Activated CD8-positive, alpha-beta memory T cell treated with anti-CD3 and anti-CD28 coated beads, Interleukin-2, amount 10 ng/mL, durations not matched to agents 7 days and 5 days (primary cell): ENCODE measurements around the gene RBL2. TPM values are rescaled to one million over a fixed set of nuclear protein-coding genes. Genes with fewer than 3 reads are reported as not detected.

ENCODE experiments used
- ATAC-seq: fragments of 150-1000 bp; cut with Tn5 transposase; one replicate; pipeline ENCODE4 v1.10.0; 2021; ENCODE audit warnings: moderate library complexity
- CTCF ChIA-PET: fragments of 350-600 bp; sonication (Branson Sonifier 250); formaldehyde crosslinking; loops from one replicate; lab custom pipeline; 2021; ENCODE audit warnings: antibody characterized with exemption; lab: Charles Lee
- DNase-seq: peaks from one replicate; pipeline ENCODE4 v3.0.0-alpha.2; 2020
- H3K27ac Mint-ChIP-seq: one replicate; pipeline ENCODE4 v1.8.0; 2021; ENCODE audit warnings: mild to moderate bottlenecking, mixed read lengths
- H3K27me3 Mint-ChIP-seq: one replicate; pipeline ENCODE4 v1.8.0; 2021; ENCODE audit warnings: mixed read lengths
- H3K36me3 Mint-ChIP-seq: one replicate; pipeline ENCODE4 v1.8.0; 2021; ENCODE audit warnings: mild to moderate bottlenecking, mixed read lengths
- H3K4me1 Mint-ChIP-seq: one replicate; pipeline ENCODE4 v1.8.0; 2021; ENCODE audit warnings: mixed read lengths
- H3K4me3 Mint-ChIP-seq: one replicate; pipeline ENCODE4 v1.8.0; 2021; ENCODE audit warnings: mild to moderate bottlenecking, moderate library complexity, mixed read lengths
- H3K9me3 Mint-ChIP-seq: one replicate; pipeline ENCODE4 v1.8.0; 2022; ENCODE audit warnings: low read depth, mixed read lengths
- total RNA-seq, 2 experiments: library from RNA; stranded (reverse); gene quantifications; one replicate each; pipeline ENCODE4 v1.2.3, GENCODE V29; 2021

RBL2 gene
- total RNA-seq, 2 experiments from 2014 or later: 121 to 155 TPM

- CTCF ChIA-PET: interaction anchor here (1.1 kb wide), 1 partner anchor 24 kb away, joined by 3 read pairs; no protein-coding TSS in a partner anchor
Measured at GRCh38 chr16:53476867-53477266, 42.6 kb downstream of the RBL2 start.

GRCh38 chr16:53478965-53479364 is 44.7 kb downstream of the RBL2 start:
- ATAC-seq: no peak
- Mint-ChIP-seq H3K9me3 (peaks cover 5% of the 10 kb centered on the region), H3K4me3 (no peak overlapping the region), H3K36me3 (peaks cover 86% of the 10 kb centered on the region), H3K4me1 (peaks cover 38% of the 10 kb centered on the region), H3K27ac (no peak overlapping the region), H3K27me3 (no peaks in the 10 kb centered on the region)
- no peak for DNase-seq
- CTCF ChIA-PET: interaction anchor here (0.7 to 1.4 kb wide), 2 partner anchors 8 to 22 kb away, joined by 4 read pairs; no protein-coding TSS in a partner anchor

More at GRCh38 chr16:53476867-53477266, 42.6 kb downstream of the RBL2 start:
- H3K27ac Mint-ChIP-seq: peak overlapping the region; percentile 74
- H3K4me1 Mint-ChIP-seq: peaks cover 29% of the 10 kb centered on the region
- no peaks in the 10 kb centered on the region for H3K27me3 Mint-ChIP-seq
- peaks cover 87% of the 10 kb centered on the region for H3K36me3 Mint-ChIP-seq
- peak; percentile 23 for ATAC-seq
- H3K4me3 Mint-ChIP-seq: peak overlapping the region; percentile 29
- peaks cover 2% of the 10 kb centered on the region for H3K9me3 Mint-ChIP-seq
- DNase-seq: no peak

- Mint-ChIP-seq H3K4me3 (no peak overlapping the region), H3K27ac (no peak overlapping the region), H3K27me3 (no peaks in the 10 kb centered on the region), H3K36me3 (peaks cover 91% of the 10 kb centered on the region), H3K4me1 (peaks cover 31% of the 10 kb centered on the region), H3K9me3 (peaks cover 7% of the 10 kb centered on the region)
- DNase-seq: no peak
- CTCF ChIA-PET: interaction anchor here (1.0 to 1.4 kb wide), 2 partner anchors 18 to 23 kb away, joined by 3 to 4 read pairs; no protein-coding TSS in a partner anchor
- no peak for ATAC-seq
Measured at GRCh38 chr16:53480394-53480793, 46.1 kb downstream of the RBL2 start.

DNA sequence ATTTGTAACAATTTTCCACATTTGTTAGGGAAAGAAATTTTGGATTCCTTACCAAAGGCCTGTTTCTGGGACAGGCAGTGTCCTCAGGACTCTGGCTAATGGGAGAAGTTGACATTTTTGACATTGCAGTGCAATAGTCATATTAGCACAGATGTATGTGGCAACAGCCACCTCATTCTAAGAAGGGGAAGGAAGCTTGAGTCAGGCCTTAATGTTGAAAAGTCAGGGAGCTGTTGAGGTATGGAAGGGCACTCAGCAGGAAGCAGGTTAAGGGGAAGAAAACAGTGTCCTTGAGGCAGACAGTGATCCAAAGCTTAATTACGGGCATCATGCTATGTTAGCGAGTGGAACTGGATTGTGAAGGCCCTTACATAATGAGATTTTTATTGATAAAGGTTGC is 47.9 kb downstream of the RBL2 start:
- Mint-ChIP-seq H3K27ac (peak overlapping the region; percentile 4), H3K27me3 (no peaks in the 10 kb centered on the region), H3K4me3 (no peak overlapping the region), H3K4me1 (peaks cover 19% of the 10 kb centered on the region), H3K36me3 (peaks cover 93% of the 10 kb centered on the region), H3K9me3 (peaks cover 13% of the 10 kb centered on the region)
- no peak for DNase-seq
- CTCF ChIA-PET: interaction anchor here (0.9 kb wide), 1 partner anchor 13 kb away, joined by 3 read pairs; no protein-coding TSS in a partner anchor
- peak; percentile 53 for ATAC-seq

GRCh38 chr16:53484542-53484941 is 50.3 kb downstream of the RBL2 start:
- H3K36me3 Mint-ChIP-seq: peaks cover 93% of the 10 kb centered on the region
- no peak overlapping the region for H3K4me3 Mint-ChIP-seq
- no peaks in the 10 kb centered on the region for H3K27me3 Mint-ChIP-seq
- peaks cover 13% of the 10 kb centered on the region for H3K9me3 Mint-ChIP-seq
- peaks cover 13% of the 10 kb centered on the region for H3K4me1 Mint-ChIP-seq
- H3K27ac Mint-ChIP-seq: no peak overlapping the region
- CTCF ChIA-PET: interaction anchor here (1.2 kb wide), 1 partner anchor 11 kb away, joined by 3 read pairs; no protein-coding TSS in a partner anchor
- ATAC-seq: no peak
- DNase-seq: no peak

DNA sequence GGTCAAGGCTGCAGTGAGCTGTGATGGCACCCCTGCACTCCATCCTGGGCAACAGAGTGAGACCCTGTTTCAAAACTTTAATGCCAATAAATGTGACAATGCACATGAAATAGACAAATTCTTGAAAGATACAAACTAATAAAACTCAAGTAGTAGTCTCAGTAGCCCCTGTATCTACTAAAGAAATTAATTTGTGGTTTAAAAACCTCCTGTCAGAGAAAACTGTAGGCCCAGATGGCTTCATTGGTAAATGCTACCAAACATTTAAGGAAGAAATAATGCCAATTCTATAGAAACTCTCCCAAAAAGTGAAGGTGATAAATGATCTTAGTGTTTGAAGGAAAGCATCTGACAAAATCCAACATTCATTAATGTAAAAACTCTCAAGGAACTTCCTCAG is 52.0 kb downstream of the RBL2 start:
- ATAC-seq: no peak

DNA sequence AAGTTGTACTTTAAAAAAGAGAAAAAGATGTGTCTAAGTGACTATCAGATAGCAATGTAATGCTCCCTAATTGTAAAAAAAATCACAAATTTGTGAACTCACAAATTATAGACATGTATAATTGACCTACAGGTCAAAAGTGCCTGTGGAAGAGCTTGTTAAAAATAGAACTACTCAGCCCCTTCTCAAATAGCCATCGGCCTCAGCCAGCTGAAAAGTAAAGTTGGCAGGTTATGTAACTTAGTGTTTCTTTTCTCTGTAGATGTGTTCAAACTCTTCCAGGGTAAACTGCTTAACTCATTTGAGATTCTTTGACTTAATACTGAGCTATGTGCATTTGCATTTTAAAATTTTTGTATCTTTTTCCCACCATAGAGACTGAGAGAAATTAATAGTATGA is 55.5 kb downstream of the RBL2 start:
- Mint-ChIP-seq H3K9me3 (peaks cover 8% of the 10 kb centered on the region), H3K27ac (no peak overlapping the region)
- CTCF ChIA-PET: interaction anchor here (1.6 kb wide), 1 partner anchor 10 kb away, joined by 5 read pairs; no protein-coding TSS in a partner anchor

More for the DNA sequence above, 52.0 kb downstream of the RBL2 start:
- no peak overlapping the region for H3K4me3 Mint-ChIP-seq
- DNase-seq: no peak
- peaks cover 13% of the 10 kb centered on the region for H3K9me3 Mint-ChIP-seq
- H3K27me3 Mint-ChIP-seq: no peaks in the 10 kb centered on the region
- peaks cover 89% of the 10 kb centered on the region for H3K36me3 Mint-ChIP-seq
- peaks cover 15% of the 10 kb centered on the region for H3K4me1 Mint-ChIP-seq
- CTCF ChIA-PET: no interaction called here
- no peak overlapping the region for H3K27ac Mint-ChIP-seq

DNA sequence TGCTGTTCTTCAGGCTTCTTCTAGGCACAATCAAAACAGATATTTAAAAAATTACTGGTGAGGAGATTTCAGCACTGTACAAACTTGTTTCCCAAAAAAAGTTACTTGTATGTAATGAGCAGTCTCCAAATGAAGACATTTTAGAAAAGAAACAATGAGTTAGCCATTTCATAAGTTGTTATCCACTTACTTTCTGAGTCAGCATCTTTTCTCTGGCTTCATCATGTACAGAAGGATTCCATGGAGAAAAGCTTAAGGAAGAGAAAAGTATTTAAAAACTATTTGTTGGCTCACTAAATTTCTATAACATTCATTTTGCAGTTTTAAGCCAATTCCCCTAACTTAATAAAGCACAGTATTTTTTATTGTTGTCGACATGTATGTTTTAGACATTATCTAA is 58.2 kb downstream of the RBL2 start:
- ATAC-seq (no peak), DNase-seq (no peak)
- Mint-ChIP-seq H3K4me3 (no peak overlapping the region), H3K27ac (no peak overlapping the region), H3K9me3 (no peaks in the 10 kb centered on the region), H3K27me3 (no peaks in the 10 kb centered on the region), H3K36me3 (peaks cover 77% of the 10 kb centered on the region), H3K4me1 (peaks cover 11% of the 10 kb centered on the region)
- CTCF ChIA-PET: no interaction called here

More for the DNA sequence above, 55.5 kb downstream of the RBL2 start:
- no peaks in the 10 kb centered on the region for H3K27me3 Mint-ChIP-seq
- peaks cover 83% of the 10 kb centered on the region for H3K36me3 Mint-ChIP-seq
- no peak for ATAC-seq
- no peak overlapping the region for H3K4me3 Mint-ChIP-seq
- DNase-seq: no peak
- H3K4me1 Mint-ChIP-seq: peaks cover 5% of the 10 kb centered on the region

GRCh38 chr16:53494636-53495035 is 60.4 kb downstream of the RBL2 start:
- Mint-ChIP-seq H3K9me3 (no peaks in the 10 kb centered on the region), H3K4me3 (no peak overlapping the region), H3K4me1 (peaks cover 20% of the 10 kb centered on the region), H3K27me3 (no peaks in the 10 kb centered on the region), H3K36me3 (peaks cover 76% of the 10 kb centered on the region), H3K27ac (no peak overlapping the region)
- no peak for ATAC-seq
- DNase-seq: peak; percentile 30
- CTCF ChIA-PET: interaction anchor here (0.9 kb wide), 2 partner anchors 9 to 12 kb away, joined by 3 read pairs; no protein-coding TSS in a partner anchor

GRCh38 chr16:53495325-53495724 is 61.1 kb downstream of the RBL2 start:
- peaks cover 25% of the 10 kb centered on the region for H3K4me1 Mint-ChIP-seq
- CTCF ChIA-PET: interaction anchor here (0.9 kb wide), 2 partner anchors 10 to 13 kb away, joined by 3 read pairs; no protein-coding TSS in a partner anchor
- no peak overlapping the region for H3K27ac Mint-ChIP-seq

DNA sequence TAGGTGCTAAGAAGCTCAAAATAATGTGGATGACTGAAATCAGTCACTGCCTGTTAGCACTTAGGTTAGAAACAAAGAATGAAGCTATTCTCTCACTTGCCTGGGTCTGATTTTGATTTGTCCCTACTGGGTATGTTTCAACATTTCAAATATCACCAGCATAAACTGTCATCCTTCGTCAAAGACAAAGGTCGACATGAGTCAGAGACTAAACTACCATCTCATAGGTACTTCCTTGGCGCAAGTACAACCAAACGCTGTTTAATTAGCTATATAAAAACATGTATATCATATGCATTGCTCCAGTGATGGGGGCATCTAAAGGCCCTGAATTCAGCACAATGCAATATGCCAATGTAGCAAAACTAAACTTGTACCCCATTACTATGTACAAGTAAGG is 64.7 kb downstream of the RBL2 start:
- Mint-ChIP-seq H3K27ac (peak overlapping the region; percentile 14), H3K4me1 (peaks cover 35% of the 10 kb centered on the region), H3K27me3 (no peaks in the 10 kb centered on the region), H3K9me3 (no peaks in the 10 kb centered on the region), H3K36me3 (peaks cover 52% of the 10 kb centered on the region), H3K4me3 (no peak overlapping the region)
- ATAC-seq (no peak), DNase-seq (peak; percentile 23)
- CTCF ChIA-PET: interaction anchor here (1.0 to 1.5 kb wide), 3 partner anchors 8 to 21 kb away, joined by 3 to 5 read pairs (median 4); no protein-coding TSS in a partner anchor

More at GRCh38 chr16:53495325-53495724, 61.1 kb downstream of the RBL2 start:
- Mint-ChIP-seq H3K4me3 (no peak overlapping the region), H3K9me3 (no peaks in the 10 kb centered on the region), H3K36me3 (peaks cover 74% of the 10 kb centered on the region), H3K27me3 (no peaks in the 10 kb centered on the region)
- ATAC-seq (no peak), DNase-seq (peak; percentile 40)

- ATAC-seq: no peak
- CTCF ChIA-PET: interaction anchor here (0.6 to 1.4 kb wide), 5 partner anchors 11 to 218 kb away, joined by 3 to 5 read pairs (median 3); no protein-coding TSS in a partner anchor
Measured at GRCh38 chr16:53501216-53501859, 67.1 kb downstream of the RBL2 start.

More at GRCh38 chr16:53501216-53501859, 67.1 kb downstream of the RBL2 start:
- Mint-ChIP-seq H3K4me1 (peaks cover 50% of the 10 kb centered on the region), H3K4me3 (peak overlapping the region; percentile 91), H3K27me3 (no peaks in the 10 kb centered on the region), H3K27ac (peak overlapping the region; percentile 87), H3K36me3 (peaks cover 31% of the 10 kb centered on the region), H3K9me3 (no peaks in the 10 kb centered on the region)
- DNase-seq: peak; percentile 31
